ENCODE data around the gene SEC63. TPM values are rescaled to one million over a fixed set of nuclear protein-coding genes. Genes with fewer than 3 reads are reported as not detected.
"Not testable (repeated sequence)": the region's sequence is repeated elsewhere in the genome, so short reads cannot be mapped to it uniquely, and the experiment has no call there.

The SEC63 gene
- total RNA-seq, 2 donors from 2014 or later, result 90.7 to 105 TPM

DNA sequence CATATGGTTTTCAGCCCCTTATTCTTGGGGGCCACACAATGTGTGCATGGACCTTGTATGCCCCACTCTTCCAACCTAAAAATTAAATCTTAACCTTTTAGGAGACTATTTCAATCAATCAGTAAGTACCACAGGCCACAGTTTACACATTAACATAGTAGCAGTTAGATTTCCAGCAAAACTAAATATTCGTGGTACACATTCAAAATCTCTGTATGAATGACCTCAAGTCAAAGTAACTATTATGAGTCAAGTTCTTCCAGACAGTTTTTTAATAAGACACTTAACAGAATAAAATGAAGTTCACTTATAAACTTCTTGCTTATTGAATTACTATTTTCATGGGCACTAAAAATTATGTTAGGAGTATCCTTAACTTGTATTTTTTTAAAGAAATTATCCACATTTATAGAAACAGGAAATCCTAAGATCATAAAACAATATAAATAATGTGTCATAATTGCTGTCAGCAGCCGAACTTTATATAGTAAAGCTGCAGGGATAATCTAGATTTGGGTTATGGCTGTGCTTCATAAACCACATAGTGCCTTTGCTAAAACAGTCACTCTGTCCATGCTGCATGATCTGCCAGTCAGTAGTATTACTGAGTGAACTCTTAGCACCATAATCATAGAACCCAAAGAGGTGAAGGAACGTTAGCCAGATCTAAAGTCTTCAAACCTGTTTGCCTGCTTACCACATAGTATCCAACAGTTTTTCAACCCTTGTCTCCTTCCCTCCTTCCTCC is 21.7 kb downstream of the SEC63 start:
- Mint-ChIP-seq H3K9me3 (peaks cover 0 to 3% of the 10 kb centered on the region in 2 donors), H3K4me3 (no peak overlapping the region), H3K27ac (peak overlapping the region; percentile 15), H3K36me3 (ENCODE audit: insufficient read depth in 2 of 2) (peaks cover 12 to 18% of the 10 kb centered on the region in 2 donors), H3K27me3 (ENCODE audit: low read depth) (no peaks in the 10 kb centered on the region), H3K4me1 (ENCODE audit: low read depth) (peaks cover 3% of the 10 kb centered on the region)
- no peak for DNase-seq
- no peak for ATAC-seq (replicated peaks in 1 of 2)

- peaks cover 12 to 25% of the 10 kb centered on the region in 2 donors for H3K36me3 Mint-ChIP-seq (ENCODE audit: insufficient read depth in 2 of 2)
- ATAC-seq (replicated peaks in 1 of 2); H3K27ac Mint-ChIP-seq; H3K4me1 Mint-ChIP-seq (ENCODE audit: low read depth); H3K4me3 Mint-ChIP-seq; H3K27me3 Mint-ChIP-seq (ENCODE audit: low read depth); H3K9me3 Mint-ChIP-seq; DNase-seq: not testable (repeated sequence)
Observed at GRCh38 chr6:107934229-107934628, 23.8 kb downstream of the SEC63 start.

- no peak for ATAC-seq (replicated peaks in 1 of 2)
- Mint-ChIP-seq H3K36me3 (ENCODE audit: insufficient read depth in 2 of 2) (peaks cover 12 to 23% of the 10 kb centered on the region in 2 donors), H3K27me3 (ENCODE audit: low read depth) (no peaks in the 10 kb centered on the region), H3K4me1 (ENCODE audit: low read depth) (peaks cover 4% of the 10 kb centered on the region), H3K27ac (peak overlapping the region; percentile 18), H3K4me3 (no peak overlapping the region), H3K9me3 (peaks cover 0 to 3% of the 10 kb centered on the region in 2 donors)
- DNase-seq, result no peak
Observed at GRCh38 chr6:107932580-107932979, 25.4 kb downstream of the SEC63 start.

GRCh38 chr6:107931894-107932293 is 26.1 kb downstream of the SEC63 start:
- H3K9me3 Mint-ChIP-seq, result peaks cover 0 to 3% of the 10 kb centered on the region in 2 donors
- no peak for ATAC-seq (replicated peaks in 1 of 2)
- peaks cover 4% of the 10 kb centered on the region for H3K4me1 Mint-ChIP-seq (ENCODE audit: low read depth)
- no peak for DNase-seq
- H3K27me3 Mint-ChIP-seq (ENCODE audit: low read depth), result no peaks in the 10 kb centered on the region
- no peak overlapping the region for H3K4me3 Mint-ChIP-seq
- H3K36me3 Mint-ChIP-seq (ENCODE audit: insufficient read depth in 2 of 2), result peaks cover 12 to 22% of the 10 kb centered on the region in 2 donors
- H3K27ac Mint-ChIP-seq, result no peak overlapping the region

- Mint-ChIP-seq H3K4me1 (ENCODE audit: low read depth) (peaks cover 4% of the 10 kb centered on the region), H3K9me3 (peaks cover 0 to 3% of the 10 kb centered on the region in 2 donors), H3K27me3 (ENCODE audit: low read depth) (no peaks in the 10 kb centered on the region), H3K36me3 (ENCODE audit: insufficient read depth in 2 of 2) (peaks cover 7 to 23% of the 10 kb centered on the region in 2 donors), H3K27ac (peak overlapping the region; percentile 2), H3K4me3 (no peak overlapping the region)
- ATAC-seq (replicated peaks in 1 of 2) (no peak), DNase-seq (no peak)
Observed at GRCh38 chr6:107928984-107929383, 29.0 kb downstream of the SEC63 start.

- not testable (repeated sequence) for H3K9me3 Mint-ChIP-seq; H3K4me3 Mint-ChIP-seq; H3K4me1 Mint-ChIP-seq (ENCODE audit: low read depth); ATAC-seq (replicated peaks in 1 of 2); DNase-seq; H3K27me3 Mint-ChIP-seq (ENCODE audit: low read depth)
- Mint-ChIP-seq H3K27ac (peak overlapping the region; percentile 29), H3K36me3 (ENCODE audit: insufficient read depth in 2 of 2) (peaks cover 1 to 23% of the 10 kb centered on the region in 2 donors)
Observed at GRCh38 chr6:107926697-107927544, 31.1 kb downstream of the SEC63 start.

DNA sequence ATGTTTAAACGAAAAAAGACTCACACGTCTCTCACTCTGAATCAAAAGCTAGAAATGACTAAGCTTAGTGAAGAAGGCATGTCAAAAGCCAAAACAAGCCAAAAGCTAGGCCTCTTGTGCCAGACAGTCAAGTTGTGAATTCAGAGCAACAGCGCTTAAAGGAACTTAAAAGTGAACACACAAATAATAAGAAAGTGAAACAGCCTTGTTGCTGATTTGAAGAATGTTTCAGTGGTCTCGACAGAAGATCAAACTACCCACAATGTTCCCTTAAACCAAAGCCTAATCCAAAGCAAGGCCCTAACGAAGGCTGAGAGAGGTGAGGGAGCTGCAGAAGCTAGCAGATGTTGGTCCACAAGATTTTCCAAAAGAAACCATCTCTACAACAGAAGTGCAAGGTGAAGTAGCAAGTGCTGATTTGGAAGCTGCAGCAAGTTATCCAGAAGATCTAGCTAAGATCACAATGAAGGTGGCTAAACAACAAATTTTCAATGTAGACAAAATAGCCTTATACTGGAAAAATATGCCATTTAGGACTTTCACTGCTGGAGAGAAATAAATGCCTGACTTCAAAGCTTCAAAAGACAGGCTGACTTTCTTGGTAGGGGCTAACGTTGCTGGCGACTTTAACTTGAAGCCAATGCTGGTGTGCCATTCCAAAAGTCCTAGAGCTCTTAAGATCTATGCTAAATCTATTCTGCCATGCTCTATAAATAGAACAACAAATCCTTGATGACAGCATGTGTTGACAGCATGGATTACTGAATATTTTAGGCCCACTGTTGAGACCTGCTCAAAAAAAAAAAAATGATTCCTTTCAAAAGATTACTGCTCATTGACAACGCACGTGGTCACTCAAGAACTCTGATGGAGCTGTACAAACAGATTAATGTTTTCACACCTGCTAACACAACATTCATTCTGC is 40.3 kb downstream of the SEC63 start:
- Mint-ChIP-seq H3K27ac (peak overlapping the region; percentile 27), H3K27me3 (ENCODE audit: low read depth) (no peaks in the 10 kb centered on the region), H3K36me3 (ENCODE audit: insufficient read depth in 2 of 2) (peaks cover 20 to 57% of the 10 kb centered on the region in 2 donors), H3K9me3 (peaks cover 1 to 6% of the 10 kb centered on the region in 2 donors), H3K4me3 (peak overlapping the region; percentile 46 to 60), H3K4me1 (ENCODE audit: low read depth) (peaks cover 26% of the 10 kb centered on the region)
- ATAC-seq (replicated peaks in 1 of 2) (peak; percentile 74 to 91), DNase-seq (peak; percentile 6 to 40)

DNA sequence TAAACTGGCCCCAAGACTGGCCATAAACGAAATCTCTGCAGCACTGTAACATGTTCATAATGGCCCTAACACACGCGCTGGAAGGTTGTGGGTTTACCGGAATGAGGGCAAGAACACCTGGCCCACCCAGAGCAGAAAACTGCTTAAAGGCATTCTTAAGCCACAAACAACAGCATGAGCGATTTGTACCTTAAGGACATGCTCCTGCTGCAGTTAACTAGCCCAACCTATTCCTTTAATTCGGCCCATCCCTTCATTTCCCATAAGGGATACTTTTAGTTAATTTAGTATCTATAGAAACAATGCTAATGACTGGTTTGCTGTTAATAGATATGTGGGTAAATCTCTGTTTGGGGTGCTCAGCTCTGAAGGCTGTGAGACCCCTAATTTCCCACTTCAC is 41.0 kb downstream of the SEC63 start:
- H3K27me3 Mint-ChIP-seq (ENCODE audit: low read depth); H3K9me3 Mint-ChIP-seq; ATAC-seq (replicated peaks in 1 of 2); DNase-seq: not testable (repeated sequence)
- Mint-ChIP-seq H3K36me3 (ENCODE audit: insufficient read depth in 2 of 2) (peaks cover 19 to 53% of the 10 kb centered on the region in 2 donors), H3K4me1 (ENCODE audit: low read depth) (peaks cover 26% of the 10 kb centered on the region), H3K27ac (peak overlapping the region; percentile 27), H3K4me3 (peak overlapping the region; percentile 43 to 60)

GRCh38 chr6:107911692-107912091 is 46.3 kb downstream of the SEC63 start:
- no peaks in the 10 kb centered on the region for H3K9me3 Mint-ChIP-seq
- H3K27ac Mint-ChIP-seq, result no peak overlapping the region

GRCh38 chr6:107894809-107895396 is 63.1 kb downstream of the SEC63 start:
- DNase-seq (no peak), ATAC-seq (replicated peaks in 1 of 2) (no peak)
- Mint-ChIP-seq H3K27me3 (ENCODE audit: low read depth) (no peaks in the 10 kb centered on the region), H3K27ac (peak overlapping the region; percentile 10), H3K4me1 (ENCODE audit: low read depth) (no peaks in the 10 kb centered on the region), H3K36me3 (ENCODE audit: insufficient read depth in 2 of 2) (peaks cover 13 to 39% of the 10 kb centered on the region in 2 donors), H3K4me3 (no peak overlapping the region), H3K9me3 (peaks cover 0 to 2% of the 10 kb centered on the region in 2 donors)

More at GRCh38 chr6:107911692-107912091, 46.3 kb downstream of the SEC63 start:
- DNase-seq, result no peak
- Mint-ChIP-seq H3K4me3 (no peak overlapping the region), H3K4me1 (ENCODE audit: low read depth) (peaks cover 3% of the 10 kb centered on the region), H3K27me3 (ENCODE audit: low read depth) (no peaks in the 10 kb centered on the region), H3K36me3 (ENCODE audit: insufficient read depth in 2 of 2) (peaks cover 4 to 26% of the 10 kb centered on the region in 2 donors)
- no peak for ATAC-seq (replicated peaks in 1 of 2)

GRCh38 chr6:107890431-107890830 is 67.6 kb downstream of the SEC63 start:
- not testable (repeated sequence) for ATAC-seq (replicated peaks in 1 of 2); H3K4me3 Mint-ChIP-seq; H3K27ac Mint-ChIP-seq; H3K9me3 Mint-ChIP-seq; H3K4me1 Mint-ChIP-seq (ENCODE audit: low read depth); DNase-seq; H3K27me3 Mint-ChIP-seq (ENCODE audit: low read depth)
- H3K36me3 Mint-ChIP-seq (ENCODE audit: insufficient read depth in 2 of 2), result peaks cover 23 to 54% of the 10 kb centered on the region in 2 donors

GRCh38 chr6:107885950-107886349 is 72.1 kb downstream of the SEC63 start:
- not testable (repeated sequence) for DNase-seq; H3K9me3 Mint-ChIP-seq; H3K27ac Mint-ChIP-seq; H3K4me1 Mint-ChIP-seq (ENCODE audit: low read depth); ATAC-seq (replicated peaks in 1 of 2); H3K27me3 Mint-ChIP-seq (ENCODE audit: low read depth); H3K4me3 Mint-ChIP-seq
- peaks cover 18 to 34% of the 10 kb centered on the region in 2 donors for H3K36me3 Mint-ChIP-seq (ENCODE audit: insufficient read depth in 2 of 2)

All from activated T-cell treated with anti-CD3 and anti-CD28 coated beads, Interleukin-2, amount 50 U/mL, for 72 hours (primary cell).